GM19438 (cell line): ENCODE data around the gene ANKMY1.

Experiments
- ATAC-seq: cut with Tn5 transposase; IDR thresholded peaks from one replicate; pipeline ENCODE4 v1.9.1; 2021; ENCODE audit warnings: low read depth; ENCODE audit not compliant: unreplicated experiment

Gene ANKMY1

GRCh38 chr2:240440251-240440650 lies 117.5 kb downstream of the ANKMY1 start:
- ATAC-seq: no peak

- no peak for ATAC-seq
Measured at GRCh38 chr2:240439698-240440151, 118.1 kb downstream of the ANKMY1 start.

- ATAC-seq: no peak
Measured at GRCh38 chr2:240438810-240439697, 118.7 kb downstream of the ANKMY1 start.

- ATAC-seq: no peak
Measured at GRCh38 chr2:240437861-240438809, 119.7 kb downstream of the ANKMY1 start.

GRCh38 chr2:240437551-240437860 lies 120.3 kb downstream of the ANKMY1 start:
- ATAC-seq: no peak

GRCh38 chr2:240436683-240437550 lies 120.9 kb downstream of the ANKMY1 start:
- no peak for ATAC-seq

- peak; percentile 12 for ATAC-seq
Measured at GRCh38 chr2:240435948-240436682, 121.7 kb downstream of the ANKMY1 start.

GRCh38 chr2:240435457-240435947 lies 122.3 kb downstream of the ANKMY1 start, which contains the start of gene GPC1:
TSS of gene GPC1 (plus strand) at chr2:240435663. CDS start at chr2:240435919, 256 bp downstream.
- peak; percentile 71 for ATAC-seq

GRCh38 chr2:240434728-240435456 lies 122.9 kb downstream of the ANKMY1 start:
- ATAC-seq: peak; percentile 65

- no peak for ATAC-seq
Measured at GRCh38 chr2:240433973-240434727, 123.6 kb downstream of the ANKMY1 start.

GRCh38 chr2:240432820-240433801 lies 124.7 kb downstream of the ANKMY1 start:
- no peak for ATAC-seq

- no peak for ATAC-seq
Measured at GRCh38 chr2:240432430-240432819, 125.4 kb downstream of the ANKMY1 start.

GRCh38 chr2:240431661-240432424 lies 125.9 kb downstream of the ANKMY1 start:
- ATAC-seq: no peak

GRCh38 chr2:240431271-240431660 lies 126.5 kb downstream of the ANKMY1 start:
- no peak for ATAC-seq

- no peak for ATAC-seq
Measured at GRCh38 chr2:240430595-240430994, 127.2 kb downstream of the ANKMY1 start.

- no peak for ATAC-seq
Measured at GRCh38 chr2:240429872-240430491, 127.8 kb downstream of the ANKMY1 start.
